HCT116 (cell line): ENCODE measurements around the gene HCN3. TPM values are rescaled to one million over a fixed set of nuclear protein-coding genes. Genes with fewer than 3 reads are reported as not detected.

ENCODE experiments used
- ATAC-seq: fragments of 200-7000 bp; cut with Tn5 transposase; 2 replicates; pipeline ENCODE4 v1.9.1; 2020; ENCODE audit warnings: mild to moderate bottlenecking, moderate library complexity
- BruUV-seq: library from RNA; stranded (reverse); fragments of 400-500 nt; replicated peaks from 2 replicates; lab custom pipeline; 2021; lab: Mats Ljungman, UMichigan
- CTCF ChIA-PET: fragments of 300-600 bp; sonication (Branson Sonifier 250); formaldehyde crosslinking; loops from one replicate; lab custom pipeline; 2021; ENCODE audit warnings: antibody characterized with exemption; lab: Charles Lee
- POLR2A ChIA-PET: fragments of 300-600, 350-600 bp; sonication (Branson Sonifier 250); formaldehyde crosslinking; loops from one replicate; lab custom pipeline; 2021; ENCODE audit warnings: antibody characterized with exemption; lab: Charles Lee
- RAD21 ChIA-PET, 2 experiments: fragments of 300-600 bp; sonication (Branson Sonifier 250); formaldehyde crosslinking; loops; one replicate each; lab custom pipeline; 2023; ENCODE audit warnings: low total read pairs in 2 of 2; ENCODE audit not compliant: uncharacterized antibody in 2 of 2, unreplicated experiment in 2 of 2, low non-redundant PET in 1 of 2; lab: Charles Lee
- DNase-seq: peaks from one replicate; pipeline ENCODE4 v3.0.0-alpha.2; 2010; ENCODE audit warnings: low read depth, low spot score
- H2AFZ ChIP-seq: fragments of 200-600 bp; shearing (Covaris generic), sonication (generic); 2 replicates; pipeline ENCODE4 v1.6.1; 2017; ENCODE audit warnings: low read depth, mixed run types, mixed read lengths, antibody characterized with exemption, low read length; ENCODE audit not compliant: poor library complexity, severe bottlenecking
- H3K27ac ChIP-seq: 2 replicates; pipeline ENCODE4 v1.5.1; 2012; ENCODE audit warnings: low read depth, low read length
- H3K27me3 ChIP-seq: fragments of 200-600 bp; sonication (generic); 2 replicates; pipeline ENCODE4 v1.6.1; 2016; ENCODE audit warnings: mixed run types, low read length, mixed read lengths; ENCODE audit not compliant: insufficient read depth
- H3K36me3 ChIP-seq, 2 experiments: fragments of 200-500 bp in 1 of 2; fragments of 200-600 bp in 1 of 2; sonication (Bioruptor generic) in 1 of 2; sonication (generic) in 1 of 2; 2 replicates each; pipeline versions ENCODE4 v1.5.1 to v1.6.1; 2014 to 2016; ENCODE audit warnings: low read length in 2 of 2, inconsistent platforms in 1 of 2, mixed read lengths in 1 of 2, mixed run types in 1 of 2; ENCODE audit not compliant: insufficient read depth in 2 of 2, control insufficient read depth in 1 of 2
- H3K4me1 ChIP-seq, 2 experiments: fragments of 200-600 bp in 1 of 2; sonication (generic) in 1 of 2; 2 replicates each; pipeline versions ENCODE4 v1.5.1 to v1.6.1; 2012 to 2017; ENCODE audit warnings: low read length in 2 of 2, inconsistent platforms in 1 of 2, mild to moderate bottlenecking in 1 of 2, mixed read lengths in 1 of 2, mixed run types in 1 of 2, moderate library complexity in 1 of 2; ENCODE audit not compliant: insufficient read depth in 2 of 2, control insufficient read depth in 1 of 2
- H3K4me2 ChIP-seq: fragments of 200-600 bp; sonication (generic); 2 replicates; pipeline ENCODE4 v1.6.1; 2017; ENCODE audit warnings: mixed run types, low read length, mixed read lengths
- H3K4me3 ChIP-seq, 2 experiments: fragments of 200-600 bp in 1 of 2; sonication (generic) in 1 of 2; replicated peaks in 1 of 2; 2 replicates each; pipeline ENCODE4 v1.5.1; 2011 to 2016; ENCODE audit warnings: low read length in 2 of 2, control low read depth in 1 of 2, low read depth in 1 of 2, mild to moderate bottlenecking in 1 of 2, mixed read lengths in 1 of 2, mixed run types in 1 of 2
- H3K79me2 ChIP-seq: fragments of 200-600 bp; sonication (generic); 2 replicates; pipeline ENCODE4 v1.6.1; 2017; ENCODE audit warnings: mild to moderate bottlenecking, mixed run types, low read length, moderate library complexity, mixed read lengths; ENCODE audit not compliant: insufficient read depth
- H3K9ac ChIP-seq: fragments of 200-600 bp; sonication (generic); 2 replicates; pipeline ENCODE4 v1.6.1; 2016; ENCODE audit warnings: low read length, mixed read lengths
- H3K9me2 ChIP-seq: fragments of 200-600 bp; sonication (generic), shearing (Covaris generic); 2 replicates; pipeline ENCODE4 v1.6.1; 2017; ENCODE audit warnings: mixed run types, mild to moderate bottlenecking, moderate library complexity; ENCODE audit not compliant: insufficient read depth
- H3K9me3 ChIP-seq, 2 experiments: fragments of 200-500 bp in 1 of 2; fragments of 200-600 bp in 1 of 2; sonication (Bioruptor generic) in 1 of 2; sonication (generic) in 1 of 2; 2 replicates each; pipeline ENCODE4 v1.6.1; 2014 to 2017; ENCODE audit warnings: low read length in 2 of 2, mixed read lengths in 2 of 2, inconsistent platforms in 1 of 2, low read depth in 1 of 2, mild to moderate bottlenecking in 1 of 2, mixed run types in 1 of 2, moderate library complexity in 1 of 2; ENCODE audit not compliant: control insufficient read depth in 1 of 2, insufficient read depth in 1 of 2
- H4K20me1 ChIP-seq: fragments of 200-600 bp; sonication (generic), shearing (Covaris generic); 2 replicates; pipeline ENCODE4 v1.6.1; 2017; ENCODE audit warnings: mixed run types, mild to moderate bottlenecking, moderate library complexity; ENCODE audit not compliant: insufficient read depth
- CBX3 ChIP-seq: IDR thresholded peaks from 2 replicates; pipeline ENCODE4 v1.6.1; 2012; ENCODE audit warnings: low read depth
- CEBPB ChIP-seq: IDR thresholded peaks from 2 replicates; pipeline ENCODE4 v1.6.1; 2012; ENCODE audit warnings: low read depth
- ELF1 ChIP-seq: IDR thresholded peaks from 2 replicates; pipeline ENCODE4 v1.6.1; 2012; ENCODE audit warnings: low read depth, borderline replicate concordance
- EZH2phosphoT487 ChIP-seq: fragments of 200-600 bp; IDR thresholded peaks from 2 replicates; pipeline ENCODE4 v1.6.1; 2018; ENCODE audit warnings: antibody characterized with exemption, borderline replicate concordance
- JUND ChIP-seq: IDR thresholded peaks from 2 replicates; pipeline ENCODE4 v1.6.1; 2012
- SIN3A ChIP-seq: IDR thresholded peaks from 2 replicates; pipeline ENCODE4 v1.6.1; 2012; ENCODE audit warnings: low read depth
- TCF7L2 ChIP-seq: IDR thresholded peaks from 2 replicates; pipeline ENCODE4 v1.7.0; 2011; ENCODE audit warnings: borderline replicate concordance, inconsistent platforms; ENCODE audit not compliant: insufficient read depth, insufficient read length; ENCODE audit errors: extremely low read depth
- YY1 ChIP-seq: IDR thresholded peaks from 2 replicates; pipeline ENCODE4 v1.6.1; 2011; ENCODE audit warnings: low read length, low read depth, moderate library complexity, mild to moderate bottlenecking; ENCODE audit not compliant: insufficient replicate concordance; ENCODE audit errors: extremely low read depth
- ZFX ChIP-seq: fragments of 450-650 bp; IDR thresholded peaks from 2 replicates; pipeline ENCODE4 v1.6.1; 2017
- ZNF274 ChIP-seq: fragments of 200-500 bp; sonication (Bioruptor generic); IDR thresholded peaks from 2 replicates; pipeline ENCODE4 v1.6.1; 2014; ENCODE audit warnings: mild to moderate bottlenecking, low read depth, low read length, inconsistent platforms
- intact Hi-C: fragments of 100-400 bp; cut with micrococcal nuclease; formaldehyde crosslinking; loops from 2 replicates; pipeline ENCODE4 v1.10.0; 2022
- total RNA-seq: library from RNA; stranded (reverse); gene quantifications from one replicate; pipeline ENCODE4 v1.2.1, GENCODE V29; 2021; ENCODE audit not compliant: unreplicated experiment
- TF ChIP-seq, protein P1 (sequence below): IDR thresholded peaks from 2 replicates; pipeline ENCODE4 v1.6.1; 2012
- TF ChIP-seq, protein P2 (sequence below): IDR thresholded peaks from 2 replicates; pipeline ENCODE4 v1.6.1; 2012

The HCN3 gene
- total RNA-seq, 1 experiment from 2014 or later = 8.5 TPM

DNA sequence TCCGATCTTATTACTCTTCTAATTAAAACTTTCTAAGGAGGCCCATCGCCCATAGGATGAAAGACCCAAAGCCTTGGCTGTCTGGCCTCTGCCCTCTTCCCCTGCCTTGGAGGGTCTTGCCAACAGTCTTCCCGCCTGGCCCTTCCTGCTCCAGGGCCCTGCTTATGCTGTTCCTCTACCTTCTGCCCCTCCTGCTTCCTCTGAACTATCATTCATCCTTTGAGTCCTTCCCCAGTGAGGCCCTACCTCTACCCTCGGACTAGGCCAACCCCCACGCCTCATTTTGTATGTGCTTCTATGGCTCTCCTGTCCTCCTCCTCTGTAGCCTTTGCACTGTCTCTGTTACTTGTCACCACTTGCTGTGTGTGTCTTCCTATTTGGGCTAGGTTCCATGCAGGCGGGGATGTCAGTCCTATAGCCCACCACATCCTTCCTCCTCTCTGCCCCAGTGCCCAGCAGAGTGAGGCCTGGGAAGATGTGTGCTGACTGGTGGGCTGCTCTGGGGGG, 48.8 kb downstream of the HCN3 start:
- ATAC-seq = no peak
- Histone ChIP-seq H3K79me2 (peaks cover 39% of the 10 kb centered on the region; the same call in 1 of the 2 replicates), H3K27me3 (no peaks in the 10 kb centered on the region), H3K4me3 (peak overlapping the region; percentile 83 to 96), H3K9ac (peak overlapping the region; percentile 87; the same call in 1 of the 2 replicates), H4K20me1 (no peaks in the 10 kb centered on the region), H3K4me2 (peak overlapping the region; percentile 100), H3K9me3 (no peaks in the 10 kb centered on the region), H3K36me3 (peaks cover 24 to 25% of the 10 kb centered on the region in 2 experiments; a peak in 3 of 4 replicates), H3K4me1 (peaks cover 15 to 25% of the 10 kb centered on the region in 2 experiments), H2AFZ (no peak overlapping the region), H3K9me2 (no peaks in the 10 kb centered on the region), H3K27ac (peak overlapping the region; percentile 96; the same call in 1 of the 2 replicates)
- no peak for TF ChIP-seq SIN3A
- TF ChIP-seq ZNF274 = no peak
- TF ChIP-seq, protein P1, sequence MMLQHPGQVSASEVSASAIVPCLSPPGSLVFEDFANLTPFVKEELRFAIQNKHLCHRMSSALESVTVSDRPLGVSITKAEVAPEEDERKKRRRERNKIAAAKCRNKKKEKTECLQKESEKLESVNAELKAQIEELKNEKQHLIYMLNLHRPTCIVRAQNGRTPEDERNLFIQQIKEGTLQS = no peak
- no peak for TF ChIP-seq EZH2phosphoT487
- TF ChIP-seq ZFX = no peak
- no peak for TF ChIP-seq JUND
- TF ChIP-seq ELF1 = no peak
- TF ChIP-seq, protein P2, sequence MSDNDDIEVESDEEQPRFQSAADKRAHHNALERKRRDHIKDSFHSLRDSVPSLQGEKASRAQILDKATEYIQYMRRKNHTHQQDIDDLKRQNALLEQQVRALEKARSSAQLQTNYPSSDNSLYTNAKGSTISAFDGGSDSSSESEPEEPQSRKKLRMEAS = no peak
- TF ChIP-seq YY1 = no peak
- no peak for TF ChIP-seq TCF7L2
- no peak for TF ChIP-seq CBX3
- TF ChIP-seq CEBPB = no peak
- no peak for DNase-seq
- BruUV-seq = no TSS peak
- ChIA-PET RAD21 (no interaction called here), CTCF (no interaction called here), POLR2A (no interaction called here)
- intact Hi-C loops = loop anchor here (10.0 kb wide), 1 partner anchor 151 kb away; the partner anchor contains the start of genes KRTCAP2 and TRIM46
